HG02678 (cell line): Measurements from ENCODE around the gene FEM1C.
"Not testable (repeated sequence)": the region's sequence is repeated elsewhere in the genome, so short reads cannot be mapped to it uniquely, and the experiment has no call there.

ENCODE experiments used
- ATAC-seq: cut with Tn5 transposase; IDR thresholded peaks from one replicate; pipeline ENCODE4 v1.9.1; 2021; ENCODE audit warnings: mild to moderate bottlenecking, moderate library complexity; ENCODE audit not compliant: unreplicated experiment

The FEM1C gene

GRCh38 chr5:115480271-115480670 is 64.3 kb downstream of the FEM1C start:
- no peak for ATAC-seq

GRCh38 chr5:115479166-115479873 is 65.3 kb downstream of the FEM1C start:
- ATAC-seq = not testable (repeated sequence)

- no peak for ATAC-seq
These were observed 66.3 kb downstream of the FEM1C start for GRCh38 chr5:115478281-115478680.

DNA sequence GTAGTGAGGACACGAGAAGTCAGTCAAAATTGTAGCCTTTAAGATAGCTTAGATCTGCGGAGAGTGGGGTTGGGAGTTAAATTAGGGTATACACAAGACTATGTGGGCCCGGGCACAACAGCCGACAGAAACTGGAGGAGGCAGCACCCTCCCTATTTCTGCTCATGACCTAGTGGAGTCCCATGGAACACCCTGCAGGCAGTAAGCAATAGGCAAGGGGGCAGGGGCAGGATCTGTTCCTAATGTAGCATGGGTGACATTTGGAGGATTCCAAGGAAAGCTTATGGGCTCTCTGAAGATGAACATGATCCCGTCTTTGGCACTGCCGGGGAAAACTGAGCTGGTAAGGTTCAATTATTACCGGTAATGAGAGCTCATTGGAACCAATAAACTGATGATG is 67.0 kb downstream of the FEM1C start:
- ATAC-seq = no peak

- ATAC-seq = no peak
These were observed 68.8 kb downstream of the FEM1C start for GRCh38 chr5:115475788-115476187.

DNA sequence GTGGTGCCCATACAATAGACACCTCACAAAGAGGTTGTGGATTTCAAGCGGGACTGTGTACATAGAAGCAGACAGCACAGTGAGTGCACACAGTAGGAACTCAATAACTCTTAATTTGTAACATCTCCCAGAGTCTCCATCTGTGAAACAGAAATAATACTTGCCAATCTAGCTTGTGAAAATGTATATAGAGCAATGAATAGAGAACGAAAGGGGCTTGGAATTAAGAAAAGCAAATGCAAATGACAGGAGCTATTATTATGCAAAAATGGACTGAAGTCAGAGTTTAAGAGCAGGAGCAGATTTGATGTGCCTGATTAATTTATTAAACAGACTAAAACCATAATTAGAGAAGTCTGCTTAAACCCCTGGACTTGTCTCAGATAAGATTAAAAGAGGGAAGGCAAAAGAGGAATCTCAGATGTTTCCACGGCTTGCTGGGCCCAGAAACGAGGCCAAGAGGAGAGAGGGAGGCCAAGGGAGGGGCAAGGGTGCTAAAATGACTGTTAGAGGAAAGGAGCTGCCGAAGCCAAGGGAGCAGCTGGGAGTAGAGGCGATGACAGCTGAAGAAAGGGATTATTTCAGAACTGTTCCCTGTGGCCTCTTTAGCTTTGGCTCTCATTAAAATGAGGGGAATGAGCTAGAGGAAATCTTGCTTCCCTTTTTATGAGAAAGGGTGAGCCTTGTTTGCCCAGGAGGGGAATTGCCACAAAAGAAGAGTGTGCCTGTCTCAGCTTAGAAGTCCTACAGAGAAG is 72.1 kb downstream of the FEM1C start:
- no peak for ATAC-seq

- ATAC-seq = no peak
These were observed 73.1 kb downstream of the FEM1C start for GRCh38 chr5:115471345-115472063.

DNA sequence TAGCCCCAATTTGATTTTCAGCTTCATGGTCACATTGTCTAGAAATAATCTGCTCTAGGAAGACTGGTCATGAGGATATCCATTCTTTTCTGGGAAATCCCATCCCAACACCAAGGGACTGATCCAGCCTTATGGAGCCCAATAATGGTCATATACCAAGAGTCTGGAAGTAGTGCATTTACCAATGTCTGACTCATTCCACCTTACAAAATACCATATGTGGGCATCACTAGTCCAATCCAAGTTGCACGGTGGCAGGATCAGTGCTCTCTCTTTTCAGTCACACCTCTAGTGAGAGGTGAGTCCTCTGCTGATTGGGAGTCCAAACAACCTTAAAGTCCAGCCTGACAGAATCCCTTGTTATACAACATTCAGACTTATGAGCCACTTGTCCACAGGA is 73.7 kb downstream of the FEM1C start:
- no peak for ATAC-seq
